Fibroblast of lung (primary cell): Measurements from ENCODE around the gene ACTG1. TPM values are rescaled to one million over a fixed set of nuclear protein-coding genes. Genes with fewer than 3 reads are reported as not detected.

ENCODE experiments used
- DNase-seq, 2 donors: peaks; one replicate each; pipeline versions ENCODE4 v3.0.0 to v3.0.0-alpha.2; 2010; ENCODE audit warnings: low read depth in 2 of 2
- H2AFZ ChIP-seq: 2 replicates; pipeline ENCODE4 v1.5.1; 2012; ENCODE audit warnings: low read length, control low read depth, inconsistent platforms
- H3K27ac ChIP-seq: 2 replicates; pipeline ENCODE4 v1.5.1; 2011; ENCODE audit warnings: low read length, control low read depth; ENCODE audit not compliant: insufficient read depth
- H3K27me3 ChIP-seq: 2 replicates; pipeline ENCODE4 v1.5.1; 2011; ENCODE audit warnings: mild to moderate bottlenecking, low read length; ENCODE audit not compliant: control insufficient read depth, insufficient read depth
- H3K36me3 ChIP-seq: 2 replicates; pipeline ENCODE4 v1.5.1; 2011; ENCODE audit warnings: low read length; ENCODE audit not compliant: control insufficient read depth, insufficient read depth
- H3K4me1 ChIP-seq: 2 replicates; pipeline ENCODE4 v1.5.1; 2011; ENCODE audit warnings: low read length; ENCODE audit not compliant: control insufficient read depth, insufficient read depth; ENCODE audit errors: extremely low read depth
- H3K4me2 ChIP-seq: 2 replicates; pipeline ENCODE4 v1.5.1; 2011; ENCODE audit warnings: low read length, control low read depth; ENCODE audit not compliant: insufficient read depth; ENCODE audit errors: extremely low read depth
- H3K4me3 ChIP-seq, 4 experiments: fragments of 200-600 bp in 1 of 4; sonication (generic) in 1 of 4; replicated peaks in 1 of 4; 2 replicates each; pipeline ENCODE4 v1.5.1; 2011 to 2016; ENCODE audit warnings: low read length in 4 of 4, low read depth in 3 of 4, mild to moderate bottlenecking in 3 of 4, control low read depth in 2 of 4, inconsistent platforms in 1 of 4, mixed read lengths in 1 of 4; ENCODE audit not compliant: insufficient read depth in 1 of 4; ENCODE audit errors: control extremely low read depth in 1 of 4
- H3K79me2 ChIP-seq: 2 replicates; pipeline ENCODE4 v1.5.1; 2012; ENCODE audit warnings: mild to moderate bottlenecking, low read length, inconsistent platforms; ENCODE audit not compliant: control insufficient read depth, insufficient read depth
- H3K9ac ChIP-seq: 2 replicates; pipeline ENCODE4 v1.5.1; 2011; ENCODE audit warnings: mild to moderate bottlenecking, low read length, control low read depth; ENCODE audit not compliant: insufficient read depth
- H3K9me3 ChIP-seq: 2 replicates; pipeline ENCODE4 v1.5.1; 2012; ENCODE audit warnings: low read depth, low read length; ENCODE audit not compliant: control insufficient read depth, insufficient read depth
- H4K20me1 ChIP-seq: 2 replicates; pipeline ENCODE4 v1.5.1; 2011; ENCODE audit warnings: low read length; ENCODE audit not compliant: control insufficient read depth, insufficient read depth; ENCODE audit errors: extremely low read depth
- EZH2 ChIP-seq: IDR thresholded peaks from 2 replicates; pipeline ENCODE4 v1.5.1; 2012; ENCODE audit warnings: low read length, control low read depth, mild to moderate bottlenecking; ENCODE audit errors: missing control alignments
- polyA plus RNA-seq, 2 donors: library from polyadenylated mRNA; depleted of rRNA in 1 of 2; stranded (reverse) in 1 of 2; unstranded in 1 of 2; fragments of >200 nt; gene quantifications; 2 replicates each; pipeline ENCODE4 v1.2.1, GENCODE V29; 2011 to 2012; ENCODE audit warnings: missing spikeins in 1 of 2
- total RNA-seq: library from RNA; depleted of rRNA; stranded (reverse); fragments of >200 nt; gene quantifications from 2 replicates; pipeline ENCODE4 v1.2.1, GENCODE V29; 2014
- TF ChIP-seq, protein P1 (sequence below), 2 donors: IDR thresholded peaks in 1 of 2; conservative IDR thresholded peaks in 1 of 2; 1 replicate in 1 of 2; 2 replicates in 1 of 2; pipeline ENCODE4 v1.5.1; 2011 to 2012; ENCODE audit warnings: low read length in 2 of 2, control low read depth in 1 of 2, inconsistent platforms in 1 of 2, low read depth in 1 of 2, mild to moderate bottlenecking in 1 of 2

The ACTG1 gene
- total and polyA plus RNA-seq, 2 donors (not counting 1 experiment from before 2014, with no cell fraction given): 5,538 to 8,446 TPM

DNA sequence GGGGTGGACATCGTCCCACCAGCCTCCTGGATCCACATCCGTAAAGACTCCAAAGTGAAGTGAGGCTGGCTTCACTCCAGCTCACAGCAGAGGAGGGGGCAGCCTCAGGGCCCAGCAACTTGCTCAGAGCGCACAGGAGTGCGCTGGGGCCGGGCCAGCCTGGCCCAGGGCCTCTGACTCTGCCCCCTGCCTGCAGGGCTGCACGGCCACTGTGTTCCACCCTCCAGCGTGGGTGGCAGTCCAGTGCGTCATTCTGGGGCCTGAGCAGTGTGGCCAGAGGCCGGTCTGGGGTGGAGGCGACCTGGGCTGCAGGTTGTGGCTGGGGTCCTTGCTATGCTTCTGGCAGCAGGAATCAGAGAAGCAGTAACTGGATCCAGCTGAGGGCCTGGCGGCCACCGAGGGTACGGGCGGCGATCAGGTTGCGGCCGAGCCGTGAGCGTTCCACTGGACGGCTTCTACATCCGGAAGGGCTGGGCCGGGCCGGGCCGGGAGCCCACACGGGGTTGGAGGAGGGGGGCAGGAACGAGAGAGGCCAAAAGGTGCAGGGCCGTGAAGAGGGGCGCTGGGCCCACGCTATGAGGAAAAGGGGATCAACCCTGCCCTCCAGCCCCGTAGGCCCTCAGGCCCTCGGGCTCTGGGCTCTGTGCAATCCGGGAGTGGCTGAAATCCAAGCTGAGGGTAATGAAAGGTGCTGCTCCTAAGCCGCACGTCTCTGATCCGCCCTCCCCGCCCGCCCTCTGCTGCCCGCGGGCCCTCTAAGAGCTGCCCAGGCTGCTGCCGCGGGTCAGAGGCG lies 15.2 kb upstream of the ACTG1 start, which contains the start of gene FSCN2:
TSS of gene FSCN2 (plus strand) at position 787 of the 793 bp plus-strand sequence. CDS start 155 bp downstream, outside the sequence.
- H3K4me2 ChIP-seq: no peak within 1 kb of the TSS
- H3K27ac ChIP-seq: no peak within 1 kb of the TSS
- H4K20me1 ChIP-seq: no peaks in the 10 kb centered on the region
- no peak within 1 kb of the TSS for H3K4me3 ChIP-seq
- no peak within 1 kb of the TSS for H2AFZ ChIP-seq
- H3K27me3 ChIP-seq: peaks cover 4% of the 10 kb centered on the region
- H3K9ac ChIP-seq: no peak within 1 kb of the TSS
- no peaks in the 10 kb centered on the region for H3K9me3 ChIP-seq
- no peak for DNase-seq
- H3K79me2 ChIP-seq: no peaks in the 10 kb centered on the region
- no peak for TF ChIP-seq EZH2
- TF ChIP-seq, protein P1, sequence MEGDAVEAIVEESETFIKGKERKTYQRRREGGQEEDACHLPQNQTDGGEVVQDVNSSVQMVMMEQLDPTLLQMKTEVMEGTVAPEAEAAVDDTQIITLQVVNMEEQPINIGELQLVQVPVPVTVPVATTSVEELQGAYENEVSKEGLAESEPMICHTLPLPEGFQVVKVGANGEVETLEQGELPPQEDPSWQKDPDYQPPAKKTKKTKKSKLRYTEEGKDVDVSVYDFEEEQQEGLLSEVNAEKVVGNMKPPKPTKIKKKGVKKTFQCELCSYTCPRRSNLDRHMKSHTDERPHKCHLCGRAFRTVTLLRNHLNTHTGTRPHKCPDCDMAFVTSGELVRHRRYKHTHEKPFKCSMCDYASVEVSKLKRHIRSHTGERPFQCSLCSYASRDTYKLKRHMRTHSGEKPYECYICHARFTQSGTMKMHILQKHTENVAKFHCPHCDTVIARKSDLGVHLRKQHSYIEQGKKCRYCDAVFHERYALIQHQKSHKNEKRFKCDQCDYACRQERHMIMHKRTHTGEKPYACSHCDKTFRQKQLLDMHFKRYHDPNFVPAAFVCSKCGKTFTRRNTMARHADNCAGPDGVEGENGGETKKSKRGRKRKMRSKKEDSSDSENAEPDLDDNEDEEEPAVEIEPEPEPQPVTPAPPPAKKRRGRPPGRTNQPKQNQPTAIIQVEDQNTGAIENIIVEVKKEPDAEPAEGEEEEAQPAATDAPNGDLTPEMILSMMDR (conservative IDR thresholded peaks at IDR 0.05 in 1 of 2, IDR thresholded peaks at IDR 0.05 in 1 of 2; ENCODE audit: low read depth in 1 of 2, low read length in 2 of 2): peak; percentile 5 to 9
- no peaks in the 10 kb centered on the region for H3K36me3 ChIP-seq
- peaks cover 2% of the 10 kb centered on the region for H3K4me1 ChIP-seq

DNA sequence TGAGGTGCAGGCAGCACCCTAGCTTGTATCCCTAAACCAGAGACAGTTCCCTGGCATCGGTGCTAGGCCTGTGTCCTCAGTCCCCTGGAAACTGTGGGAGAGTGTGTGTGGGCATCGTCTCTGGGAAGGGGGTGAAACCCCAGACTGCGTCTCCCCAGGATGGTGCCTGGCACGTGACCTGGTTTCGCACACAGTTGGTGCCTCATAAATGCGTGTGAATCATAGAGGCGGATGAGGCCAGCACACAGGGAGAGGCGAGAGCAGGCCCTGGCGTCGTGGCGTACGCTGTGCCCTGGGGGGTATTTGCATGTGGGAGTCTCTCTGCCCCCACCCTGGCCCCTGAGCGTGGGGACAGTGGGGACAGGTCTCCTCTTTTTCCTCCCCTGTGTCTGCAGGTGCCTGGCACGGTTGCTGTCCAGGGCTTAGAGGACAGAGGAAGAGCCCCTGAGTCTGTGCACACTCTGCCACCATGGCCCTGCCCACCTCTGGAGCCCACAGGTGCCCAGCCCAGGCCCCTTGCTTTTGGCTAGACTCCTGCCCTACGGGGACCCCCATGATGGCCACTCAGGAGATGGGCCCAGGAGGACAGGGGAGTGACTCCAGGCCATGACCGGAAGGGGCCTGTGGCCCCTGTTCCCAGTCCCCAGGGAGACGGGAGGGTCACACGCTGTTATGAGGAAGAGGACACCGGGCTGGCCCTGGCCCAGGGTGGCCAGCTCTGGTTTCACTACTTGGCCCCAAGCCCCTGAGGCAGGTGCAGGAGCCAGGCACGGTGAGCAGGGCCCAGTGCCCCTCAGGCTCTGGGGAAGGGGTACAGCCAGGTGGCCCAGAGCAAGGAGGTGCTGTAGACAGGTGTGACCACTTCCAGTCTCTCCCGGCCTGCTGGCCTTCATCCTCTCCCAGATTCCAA lies 14.3 kb upstream of the ACTG1 start:
- peaks cover 4% of the 10 kb centered on the region for H3K27me3 ChIP-seq
- H3K79me2 ChIP-seq: no peaks in the 10 kb centered on the region
- H2AFZ ChIP-seq: no peak overlapping the region
- no peaks in the 10 kb centered on the region for H3K36me3 ChIP-seq
- no peak for TF ChIP-seq EZH2
- TF ChIP-seq, protein P1 (conservative IDR thresholded peaks at IDR 0.05 in 1 of 2, IDR thresholded peaks at IDR 0.05 in 1 of 2; ENCODE audit: low read depth in 1 of 2, low read length in 2 of 2): no peak
- H3K4me2 ChIP-seq: no peak overlapping the region
- peaks cover 2% of the 10 kb centered on the region for H3K4me1 ChIP-seq
- H3K9me3 ChIP-seq: no peaks in the 10 kb centered on the region
- no peak for DNase-seq
- H4K20me1 ChIP-seq: no peaks in the 10 kb centered on the region
- no peak overlapping the region for H3K9ac ChIP-seq
- no peak overlapping the region for H3K27ac ChIP-seq
- H3K4me3 ChIP-seq: no peak overlapping the region

DNA sequence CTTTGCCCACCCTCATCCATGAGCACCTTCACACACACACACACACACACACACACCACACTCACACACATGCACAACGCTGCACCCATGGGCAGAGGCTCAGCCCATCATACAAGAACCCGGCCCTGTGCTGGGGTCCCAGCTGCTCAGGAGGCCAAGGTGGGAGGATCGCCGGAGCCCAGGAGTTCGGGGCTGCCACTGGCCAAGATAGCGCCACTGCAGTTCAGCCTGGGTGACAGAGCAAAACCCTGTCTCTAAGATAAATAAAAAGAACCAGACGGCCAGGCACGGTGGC lies 12.2 kb upstream of the ACTG1 start:
- Histone ChIP-seq H3K36me3 (no peaks in the 10 kb centered on the region), H3K9me3 (no peaks in the 10 kb centered on the region), H2AFZ (no peak overlapping the region), H3K4me3 (no peak overlapping the region), H3K27ac (no peak overlapping the region), H4K20me1 (no peaks in the 10 kb centered on the region), H3K4me1 (peaks cover 2% of the 10 kb centered on the region), H3K27me3 (peaks cover 4% of the 10 kb centered on the region), H3K4me2 (no peak overlapping the region), H3K9ac (no peak overlapping the region), H3K79me2 (no peaks in the 10 kb centered on the region)
- TF ChIP-seq, protein P1 (conservative IDR thresholded peaks at IDR 0.05 in 1 of 2, IDR thresholded peaks at IDR 0.05 in 1 of 2; ENCODE audit: low read depth in 1 of 2, low read length in 2 of 2): no peak
- no peak for TF ChIP-seq EZH2
- DNase-seq: no peak
